Endothelial cell of umbilical vein (primary cell): ENCODE measurements around the gene CACNA1C. TPM values are rescaled to one million over a fixed set of nuclear protein-coding genes. Genes with fewer than 3 reads are reported as not detected.

Source experiments
- BruUV-seq: library from RNA; stranded (reverse); fragments of 400-500 nt; replicated peaks from 2 replicates; lab custom pipeline; 2021; lab: Mats Ljungman, UMichigan
- CTCF ChIA-PET: fragments of 300-600, 350-600 bp; sonication (Branson Sonifier 250); formaldehyde crosslinking; loops from one replicate; lab custom pipeline; 2021; ENCODE audit warnings: antibody characterized with exemption, inconsistent platforms; lab: Charles Lee
- POLR2A ChIA-PET: fragments of 300-600, 350-600 bp; sonication (Branson Sonifier 250); formaldehyde crosslinking; loops from one replicate; lab custom pipeline; 2021; ENCODE audit warnings: antibody characterized with exemption, inconsistent platforms; lab: Charles Lee
- DNase-seq: peaks from one replicate; pipeline ENCODE4 v3.0.0-alpha.2; 2011; ENCODE audit warnings: low read depth, low spot score
- FAIRE-seq: peaks from 2 replicates; lab custom pipeline; 2011; peaks lifted over from hg19 to GRCh38; lab: Jason Lieb, UNC
- H2AFZ ChIP-seq: 2 replicates; pipeline ENCODE4 v1.6.0; 2012; ENCODE audit warnings: low read depth, low read length, control low read depth, inconsistent platforms
- H3K27ac ChIP-seq: 2 replicates; pipeline ENCODE4 v1.5.1; 2011; ENCODE audit warnings: low read depth, mild to moderate bottlenecking, control low read depth, low read length, moderate library complexity; ENCODE audit not compliant: insufficient read depth
- H3K27me3 ChIP-seq, 2 experiments: 2 replicates each; pipeline versions ENCODE4 v1.6.0 to v1.6.1; 2011; ENCODE audit warnings: low read length in 2 of 2, mixed read lengths in 1 of 2; ENCODE audit not compliant: control insufficient read depth in 2 of 2, insufficient read depth in 2 of 2
- H3K36me3 ChIP-seq, 2 experiments: 2 replicates in 1 of 2; 3 replicates in 1 of 2; pipeline ENCODE4 v1.5.1; 2011; ENCODE audit warnings: low read length in 2 of 2, mild to moderate bottlenecking in 1 of 2, moderate library complexity in 1 of 2; ENCODE audit not compliant: control insufficient read depth in 2 of 2, insufficient read depth in 2 of 2; ENCODE audit errors: extremely low read depth in 1 of 2
- H3K4me1 ChIP-seq: 3 replicates; pipeline ENCODE4 v1.5.1; 2011; ENCODE audit warnings: mild to moderate bottlenecking, low read length; ENCODE audit not compliant: control insufficient read depth, insufficient read depth; ENCODE audit errors: extremely low read depth
- H3K4me2 ChIP-seq: 2 replicates; pipeline ENCODE4 v1.6.1; 2011; ENCODE audit warnings: low read length, control low read depth, mixed read lengths; ENCODE audit not compliant: insufficient read depth
- H3K4me3 ChIP-seq, 3 experiments: fragments of 200-600 bp in 1 of 3; sonication (generic), shearing (Covaris generic) in 1 of 3; replicated peaks in 1 of 3; 2 replicates each; pipeline ENCODE4 v1.5.1; 2011 to 2016; ENCODE audit warnings: control low read depth in 3 of 3, low read length in 3 of 3, mild to moderate bottlenecking in 2 of 3, inconsistent platforms in 1 of 3, low read depth in 1 of 3, moderate library complexity in 1 of 3; ENCODE audit not compliant: insufficient read depth in 1 of 3
- H3K79me2 ChIP-seq: 2 replicates; pipeline ENCODE4 v1.6.0; 2012; ENCODE audit warnings: low read length, inconsistent platforms; ENCODE audit not compliant: control insufficient read depth, insufficient read depth
- H3K9ac ChIP-seq: replicated peaks from 2 replicates; pipeline ENCODE3; 2011; ENCODE audit warnings: low read length, control low read depth; ENCODE audit not compliant: insufficient read depth; ENCODE audit errors: extremely low read depth
- H3K9me1 ChIP-seq: replicated peaks from 3 replicates; pipeline ENCODE4 v1.6.0; 2011; ENCODE audit warnings: mild to moderate bottlenecking, low read length; ENCODE audit not compliant: control insufficient read depth, insufficient read depth; ENCODE audit errors: extremely low read depth
- H3K9me3 ChIP-seq: replicated peaks from 2 replicates; pipeline ENCODE4 v1.5.1; 2012; ENCODE audit warnings: low read length, inconsistent platforms; ENCODE audit not compliant: control insufficient read depth, insufficient read depth
- H4K20me1 ChIP-seq: replicated peaks from 2 replicates; pipeline ENCODE3; 2011; ENCODE audit warnings: mild to moderate bottlenecking, low read length; ENCODE audit not compliant: control insufficient read depth, insufficient read depth; ENCODE audit errors: extremely low read depth
- CTCF ChIP-seq, 2 donors: IDR thresholded peaks; 1 replicate in 1 of 2; 2 replicates in 1 of 2; pipeline ENCODE4 v1.5.1; 2011; ENCODE audit warnings: low read length in 2 of 2, mild to moderate bottlenecking in 2 of 2, moderate library complexity in 2 of 2, control low read depth in 1 of 2, inconsistent platforms in 1 of 2, low read depth in 1 of 2; ENCODE audit not compliant: insufficient read depth in 1 of 2; ENCODE audit errors: extremely low read depth in 1 of 2
- EZH2 ChIP-seq: IDR thresholded peaks from 2 replicates; pipeline ENCODE4 v1.6.1; 2012; ENCODE audit warnings: borderline replicate concordance, low read depth, mild to moderate bottlenecking, moderate library complexity, low read length, inconsistent platforms; ENCODE audit not compliant: severe bottlenecking
- FOS ChIP-seq: IDR thresholded peaks from 2 replicates; pipeline ENCODE4 v1.6.1; 2011; ENCODE audit warnings: mild to moderate bottlenecking, low read length, moderate library complexity, borderline replicate concordance; ENCODE audit not compliant: insufficient read depth
- GATA2 ChIP-seq: IDR thresholded peaks from 2 replicates; pipeline ENCODE4 v1.7.0; 2011; ENCODE audit warnings: low read depth, mild to moderate bottlenecking, moderate library complexity, mixed read lengths, low read length; ENCODE audit not compliant: insufficient read length, insufficient read depth
- JUN ChIP-seq: IDR thresholded peaks from 2 replicates; pipeline ENCODE4 v1.6.1; 2011; ENCODE audit warnings: borderline replicate concordance, low read depth; ENCODE audit not compliant: insufficient read length, insufficient read depth
- MAX ChIP-seq: IDR thresholded peaks from 2 replicates; pipeline ENCODE4 v1.6.1; 2011; ENCODE audit not compliant: insufficient read depth, insufficient read length
- MYC ChIP-seq: IDR thresholded peaks from one replicate; pipeline ENCODE4 v1.6.1; 2011; ENCODE audit warnings: mild to moderate bottlenecking, low read depth, low read length
- POLR2A ChIP-seq: IDR thresholded peaks from 2 replicates; pipeline ENCODE4 v1.6.1; 2012; ENCODE audit warnings: low read depth, mild to moderate bottlenecking, control low read depth, low read length
- POLR2AphosphoS5 ChIP-seq: IDR thresholded peaks from 2 replicates; pipeline ENCODE4 v1.6.1; 2012; ENCODE audit warnings: low read depth, mild to moderate bottlenecking, control low read depth, low read length, moderate library complexity; ENCODE audit not compliant: insufficient read depth
- dilution Hi-C: fragments of 300-500 bp; cut with MboI; formaldehyde crosslinking; loops from one replicate; pipeline ENCODE4 v1.15.0; 2019; ENCODE audit warnings: low sequenced_read_pairs; ENCODE audit not compliant: extremely low pct_ligation_motif_present
- intact Hi-C: fragments of 100-400 bp; cut with micrococcal nuclease; formaldehyde crosslinking; loops from one replicate; pipeline ENCODE4 v1.10.0; 2022
- polyA plus RNA-seq, 4 experiments: library from polyadenylated mRNA; depleted of rRNA in 3 of 4; stranded (reverse) in 3 of 4; unstranded in 1 of 4; fragments of >200 nt; gene quantifications; 2 replicates each; pipeline versions ENCODE4 v1.2.1 to v1.2.3, GENCODE V29; 2011 to 2012; ENCODE audit warnings: missing spikeins in 1 of 4
- total RNA-seq: library from RNA; stranded (reverse); gene quantifications from 2 replicates; pipeline ENCODE4 v1.2.3, GENCODE V29; 2021

CACNA1C gene
- total and polyA plus RNA-seq, 2 donors (not counting 3 experiments of a cell fraction or from before 2014, with no cell fraction given) = not detected

GRCh38 chr12:2289525-2289924, 236.7 kb downstream of the CACNA1C start:
- Histone ChIP-seq H3K9ac (no peak overlapping the region), H3K36me3 (no peaks in the 10 kb centered on the region), H3K9me3 (no peaks in the 10 kb centered on the region), H3K4me2 (no peak overlapping the region), H3K9me1 (no peaks in the 10 kb centered on the region), H4K20me1 (no peaks in the 10 kb centered on the region), H2AFZ (no peak overlapping the region), H3K27me3 (no peaks in the 10 kb centered on the region), H3K27ac (no peak overlapping the region), H3K4me3 (no peak overlapping the region), H3K79me2 (no peaks in the 10 kb centered on the region), H3K4me1 (no peaks in the 10 kb centered on the region)
- dilution Hi-C loops (no loop called here), intact Hi-C loops (loop anchor here (10.0 kb wide), 1 partner anchor 235 kb away; the partner anchor contains the start of gene CACNA1C)
- FAIRE-seq (no peak), DNase-seq (no peak)
- CTCF ChIA-PET = no interaction called here
- TF ChIP-seq POLR2AphosphoS5 = no peak
- TF ChIP-seq JUN = no peak
- no peak for TF ChIP-seq GATA2
- TF ChIP-seq CTCF (IDR thresholded peaks at IDR 0.05; ENCODE audit: extremely low read depth in 1 of 2, insufficient read depth in 1 of 2, low read depth in 1 of 2, low read length in 2 of 2) = no peak
- no peak for TF ChIP-seq POLR2A
- no peak for TF ChIP-seq EZH2
- no peak for TF ChIP-seq FOS
- no peak for TF ChIP-seq MAX
- no peak for TF ChIP-seq MYC
- POLR2A ChIA-PET = no interaction called here
- no TSS peak for BruUV-seq
